ENCODE measurements around the gene HOXC12. TPM values are rescaled to one million over a fixed set of nuclear protein-coding genes. Genes with fewer than 3 reads are reported as not detected.

Gene HOXC12
- total and polyA plus RNA-seq, 4 donors = not detected

DNA sequence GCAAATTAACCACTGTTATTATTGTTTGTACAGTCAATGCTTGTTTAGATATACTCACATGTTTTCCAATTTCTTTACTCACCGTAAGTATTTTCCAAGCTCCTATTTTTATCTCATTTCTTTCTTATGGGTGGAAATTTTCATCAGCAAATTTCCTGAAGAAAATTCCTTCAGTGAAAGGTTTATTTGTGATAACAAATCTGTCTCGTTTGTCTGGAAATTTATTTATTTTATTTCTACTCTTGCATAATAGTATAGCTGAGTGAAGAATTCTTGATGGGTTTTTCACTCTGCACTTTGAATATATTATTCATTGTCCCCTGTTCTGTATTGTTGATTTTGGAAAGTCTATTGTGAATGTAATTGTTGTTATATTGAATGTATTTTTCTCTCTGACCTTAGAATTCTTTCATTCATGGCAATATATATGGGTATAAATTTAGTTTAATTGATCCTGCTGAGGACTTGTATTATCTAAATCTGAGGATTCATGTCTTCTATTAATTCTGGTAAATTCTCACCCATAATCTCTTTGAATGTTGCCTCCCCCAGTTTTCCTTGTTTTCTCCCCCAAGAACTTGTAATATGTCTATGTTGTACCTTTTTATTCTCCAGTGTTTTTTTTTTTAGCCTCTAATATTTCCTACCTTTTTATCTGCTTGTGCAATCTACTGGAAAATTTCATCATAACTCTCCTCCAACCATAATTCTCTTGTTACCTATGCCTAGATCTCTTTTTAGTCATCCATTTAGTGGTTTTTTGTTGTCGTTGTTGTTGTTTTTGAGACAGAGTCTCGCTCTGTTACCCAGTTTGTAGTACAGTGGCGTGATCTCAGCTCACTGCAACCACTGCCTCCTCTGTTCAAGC, 37.7 kb upstream of the HOXC12 start:
- Histone ChIP-seq H3K27ac (ENCODE audit: low read depth in 1 of 2, low read length in 2 of 2) (no peak overlapping the region), H3K36me3 (ENCODE audit: control insufficient read depth in 4 of 4, insufficient read depth in 3 of 4, low read depth in 1 of 4, low read length in 3 of 4) (no peaks in the 10 kb centered on the region), H3K4me3 (ENCODE audit: low read depth in 1 of 3, low read length in 3 of 3) (no peak overlapping the region), H3K9me3 (ENCODE audit: control insufficient read depth in 4 of 4, low read length in 3 of 4) (no peaks in the 10 kb centered on the region), H3K9ac (ENCODE audit: low read depth in 1 of 2, low read length in 2 of 2) (no peak overlapping the region), H3K4me1 (ENCODE audit: control insufficient read depth in 4 of 4, insufficient read depth in 4 of 4, low read length in 3 of 4) (no peaks in the 10 kb centered on the region), H3K27me3 (ENCODE audit: control insufficient read depth in 4 of 4, insufficient read depth in 4 of 4, low read length in 3 of 4) (peaks cover 0 to 11% (median 1%) of the 10 kb centered on the region in 4 donors)
- 70% methylated on average over 5 of the region's 5 CpGs for WGBS
- TF ChIP-seq, protein P1, sequence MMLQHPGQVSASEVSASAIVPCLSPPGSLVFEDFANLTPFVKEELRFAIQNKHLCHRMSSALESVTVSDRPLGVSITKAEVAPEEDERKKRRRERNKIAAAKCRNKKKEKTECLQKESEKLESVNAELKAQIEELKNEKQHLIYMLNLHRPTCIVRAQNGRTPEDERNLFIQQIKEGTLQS (IDR thresholded peaks at IDR 0.05) = no peak
- DNase-seq (ENCODE audit: low spot score) = no peak

DNA sequence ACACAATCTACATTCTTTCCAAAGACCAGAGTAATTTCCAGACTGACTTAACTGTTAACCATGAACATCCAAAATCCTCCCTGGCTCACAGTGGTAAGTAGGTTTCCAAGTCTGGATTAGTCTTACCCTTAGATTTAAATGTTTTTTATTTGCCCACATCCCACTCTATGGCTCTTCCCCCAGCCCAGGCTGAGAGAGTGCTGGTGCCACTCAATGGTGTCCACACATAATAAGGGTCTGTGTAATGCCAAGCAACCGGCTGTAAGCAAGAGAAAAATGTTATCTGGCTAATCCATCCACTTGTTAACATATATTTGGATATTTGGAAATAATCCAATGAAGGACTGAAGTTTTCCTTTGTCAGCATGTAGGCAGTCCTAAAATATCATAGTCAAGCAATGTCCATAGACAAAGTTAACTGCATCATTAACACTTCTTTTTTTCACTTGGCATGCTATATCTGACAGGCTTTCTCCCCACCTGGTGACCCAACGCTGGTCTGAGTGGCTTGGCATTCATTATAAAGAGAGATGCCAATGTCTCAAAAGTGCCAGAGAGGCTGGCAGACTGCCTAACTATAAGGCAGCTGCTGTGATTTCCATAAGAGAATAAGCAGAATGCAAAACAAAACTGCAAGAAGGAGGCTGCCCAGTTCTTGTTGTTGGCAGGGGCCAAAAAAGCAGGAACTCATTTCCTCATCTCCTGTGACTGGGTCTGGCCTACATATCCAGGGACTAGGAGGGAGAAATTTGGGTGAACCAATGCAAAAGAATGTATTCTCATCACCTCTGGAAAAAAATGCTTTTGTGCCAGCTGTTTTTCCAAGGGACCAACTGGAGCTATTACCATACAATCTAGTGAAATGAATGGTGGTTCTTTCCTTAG, 29.9 kb upstream of the HOXC12 start:
- no peaks in the 10 kb centered on the region for H3K4me1 ChIP-seq (ENCODE audit: control insufficient read depth in 4 of 4, insufficient read depth in 4 of 4, low read length in 3 of 4)
- H3K4me3 ChIP-seq (ENCODE audit: low read depth in 1 of 3, low read length in 3 of 3) = no peak overlapping the region
- H3K9me3 ChIP-seq (ENCODE audit: control insufficient read depth in 4 of 4, low read length in 3 of 4) = no peaks in the 10 kb centered on the region
- no peak overlapping the region for H3K9ac ChIP-seq (ENCODE audit: low read depth in 1 of 2, low read length in 2 of 2)
- DNase-seq (ENCODE audit: low spot score) = no peak
- no peak for TF ChIP-seq FOXA1 (IDR thresholded peaks at IDR 0.05)
- no peaks in the 10 kb centered on the region for H3K36me3 ChIP-seq (ENCODE audit: control insufficient read depth in 4 of 4, insufficient read depth in 3 of 4, low read depth in 1 of 4, low read length in 3 of 4)
- no peak overlapping the region for H3K27ac ChIP-seq (ENCODE audit: low read depth in 1 of 2, low read length in 2 of 2)
- 46% methylated on average over 2 of the region's 2 CpGs for WGBS
- peaks cover 5 to 36% (median 13%) of the 10 kb centered on the region in 4 donors for H3K27me3 ChIP-seq (ENCODE audit: control insufficient read depth in 4 of 4, insufficient read depth in 4 of 4, low read length in 3 of 4)

DNA sequence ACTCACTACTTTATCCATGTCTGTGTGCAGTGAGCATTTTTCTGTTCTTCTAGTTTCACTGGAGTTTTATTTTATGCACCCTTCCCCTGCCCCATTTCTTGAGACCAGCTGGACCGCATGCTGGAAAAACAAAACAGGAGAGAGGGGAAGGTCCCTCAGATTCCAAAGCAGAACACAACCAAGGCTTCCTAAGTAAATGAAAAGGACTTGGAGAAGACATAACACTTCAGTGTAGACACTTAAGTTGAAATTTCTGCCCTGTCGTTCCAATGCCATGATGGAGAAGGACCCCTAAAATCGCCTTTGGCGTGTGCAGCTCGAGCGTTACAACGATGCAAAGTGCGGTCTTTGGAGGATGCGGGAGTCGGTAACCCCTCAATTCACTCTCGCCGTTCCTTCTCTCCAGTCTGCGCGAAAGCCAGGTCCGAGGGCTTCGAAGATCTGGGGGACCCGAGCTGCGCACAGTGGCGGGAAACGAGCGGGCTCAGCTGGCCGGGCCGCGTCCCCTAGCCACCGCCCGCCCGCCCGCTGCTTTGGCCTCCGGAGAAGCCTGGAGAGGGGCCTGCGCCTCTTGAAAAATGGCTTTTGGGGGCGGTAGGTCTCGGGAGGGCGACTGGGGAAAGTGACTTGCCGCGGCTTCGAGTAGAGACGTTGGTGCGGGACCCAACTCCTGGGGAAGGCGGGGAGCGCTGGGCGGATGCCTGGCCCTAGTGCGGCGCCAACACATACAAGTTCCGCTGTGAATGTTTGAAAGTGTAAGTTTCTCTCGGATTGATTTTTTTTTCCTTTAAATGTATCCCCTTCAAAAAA, 27.3 kb upstream of the HOXC12 start:
- Histone ChIP-seq H3K27me3 (ENCODE audit: control insufficient read depth in 4 of 4, insufficient read depth in 4 of 4, low read length in 3 of 4) (peaks cover 7 to 47% (median 23%) of the 10 kb centered on the region in 4 donors), H3K36me3 (ENCODE audit: control insufficient read depth in 4 of 4, insufficient read depth in 3 of 4, low read depth in 1 of 4, low read length in 3 of 4) (no peaks in the 10 kb centered on the region), H3K4me3 (ENCODE audit: low read depth in 1 of 3, low read length in 3 of 3) (no peak overlapping the region), H3K9ac (ENCODE audit: low read depth in 1 of 2, low read length in 2 of 2) (no peak overlapping the region), H3K27ac (ENCODE audit: low read depth in 1 of 2, low read length in 2 of 2) (no peak overlapping the region), H3K4me1 (ENCODE audit: control insufficient read depth in 4 of 4, insufficient read depth in 4 of 4, low read length in 3 of 4) (no peaks in the 10 kb centered on the region), H3K9me3 (ENCODE audit: control insufficient read depth in 4 of 4, low read length in 3 of 4) (no peaks in the 10 kb centered on the region)
- WGBS = 6% methylated on average over 45 of the region's 45 CpGs
- no peak for DNase-seq (ENCODE audit: low spot score)
- no peak for TF ChIP-seq EGR1 (IDR thresholded peaks at IDR 0.05; ENCODE audit: low read depth in 2 of 2)
- TF ChIP-seq SP1 (IDR thresholded peaks at IDR 0.05) = no peak
- no peak for TF ChIP-seq JUND (IDR thresholded peaks at IDR 0.05)
- TF ChIP-seq, protein P1 (IDR thresholded peaks at IDR 0.05) = no peak
- no peak for TF ChIP-seq RXRA (IDR thresholded peaks at IDR 0.05)
- no peak for TF ChIP-seq FOXA2 (IDR thresholded peaks at IDR 0.05)
- TF ChIP-seq, protein P2, sequence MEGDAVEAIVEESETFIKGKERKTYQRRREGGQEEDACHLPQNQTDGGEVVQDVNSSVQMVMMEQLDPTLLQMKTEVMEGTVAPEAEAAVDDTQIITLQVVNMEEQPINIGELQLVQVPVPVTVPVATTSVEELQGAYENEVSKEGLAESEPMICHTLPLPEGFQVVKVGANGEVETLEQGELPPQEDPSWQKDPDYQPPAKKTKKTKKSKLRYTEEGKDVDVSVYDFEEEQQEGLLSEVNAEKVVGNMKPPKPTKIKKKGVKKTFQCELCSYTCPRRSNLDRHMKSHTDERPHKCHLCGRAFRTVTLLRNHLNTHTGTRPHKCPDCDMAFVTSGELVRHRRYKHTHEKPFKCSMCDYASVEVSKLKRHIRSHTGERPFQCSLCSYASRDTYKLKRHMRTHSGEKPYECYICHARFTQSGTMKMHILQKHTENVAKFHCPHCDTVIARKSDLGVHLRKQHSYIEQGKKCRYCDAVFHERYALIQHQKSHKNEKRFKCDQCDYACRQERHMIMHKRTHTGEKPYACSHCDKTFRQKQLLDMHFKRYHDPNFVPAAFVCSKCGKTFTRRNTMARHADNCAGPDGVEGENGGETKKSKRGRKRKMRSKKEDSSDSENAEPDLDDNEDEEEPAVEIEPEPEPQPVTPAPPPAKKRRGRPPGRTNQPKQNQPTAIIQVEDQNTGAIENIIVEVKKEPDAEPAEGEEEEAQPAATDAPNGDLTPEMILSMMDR (IDR thresholded peaks at IDR 0.05; ENCODE audit: low read depth, low read length, missing input control) = no peak
- TF ChIP-seq HNF4A (conservative IDR thresholded peaks at IDR 0.05) = no peak
- no peak for TF ChIP-seq RAD21 (IDR thresholded peaks at IDR 0.05)
- TF ChIP-seq, protein P3, sequence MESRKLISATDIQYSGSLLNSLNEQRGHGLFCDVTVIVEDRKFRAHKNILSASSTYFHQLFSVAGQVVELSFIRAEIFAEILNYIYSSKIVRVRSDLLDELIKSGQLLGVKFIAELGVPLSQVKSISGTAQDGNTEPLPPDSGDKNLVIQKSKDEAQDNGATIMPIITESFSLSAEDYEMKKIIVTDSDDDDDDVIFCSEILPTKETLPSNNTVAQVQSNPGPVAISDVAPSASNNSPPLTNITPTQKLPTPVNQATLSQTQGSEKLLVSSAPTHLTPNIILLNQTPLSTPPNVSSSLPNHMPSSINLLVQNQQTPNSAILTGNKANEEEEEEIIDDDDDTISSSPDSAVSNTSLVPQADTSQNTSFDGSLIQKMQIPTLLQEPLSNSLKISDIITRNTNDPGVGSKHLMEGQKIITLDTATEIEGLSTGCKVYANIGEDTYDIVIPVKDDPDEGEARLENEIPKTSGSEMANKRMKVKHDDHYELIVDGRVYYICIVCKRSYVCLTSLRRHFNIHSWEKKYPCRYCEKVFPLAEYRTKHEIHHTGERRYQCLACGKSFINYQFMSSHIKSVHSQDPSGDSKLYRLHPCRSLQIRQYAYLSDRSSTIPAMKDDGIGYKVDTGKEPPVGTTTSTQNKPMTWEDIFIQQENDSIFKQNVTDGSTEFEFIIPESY (IDR thresholded peaks at IDR 0.05) = no peak
- no peak for TF ChIP-seq HNF4G (IDR thresholded peaks at IDR 0.05)
- TF ChIP-seq YY1 (IDR thresholded peaks at IDR 0.05) = no peak
- TF ChIP-seq GABPA (IDR thresholded peaks at IDR 0.05 in 1 of 2, conservative IDR thresholded peaks at IDR 0.05 in 1 of 2) = no peak
- TF ChIP-seq, protein P4, sequence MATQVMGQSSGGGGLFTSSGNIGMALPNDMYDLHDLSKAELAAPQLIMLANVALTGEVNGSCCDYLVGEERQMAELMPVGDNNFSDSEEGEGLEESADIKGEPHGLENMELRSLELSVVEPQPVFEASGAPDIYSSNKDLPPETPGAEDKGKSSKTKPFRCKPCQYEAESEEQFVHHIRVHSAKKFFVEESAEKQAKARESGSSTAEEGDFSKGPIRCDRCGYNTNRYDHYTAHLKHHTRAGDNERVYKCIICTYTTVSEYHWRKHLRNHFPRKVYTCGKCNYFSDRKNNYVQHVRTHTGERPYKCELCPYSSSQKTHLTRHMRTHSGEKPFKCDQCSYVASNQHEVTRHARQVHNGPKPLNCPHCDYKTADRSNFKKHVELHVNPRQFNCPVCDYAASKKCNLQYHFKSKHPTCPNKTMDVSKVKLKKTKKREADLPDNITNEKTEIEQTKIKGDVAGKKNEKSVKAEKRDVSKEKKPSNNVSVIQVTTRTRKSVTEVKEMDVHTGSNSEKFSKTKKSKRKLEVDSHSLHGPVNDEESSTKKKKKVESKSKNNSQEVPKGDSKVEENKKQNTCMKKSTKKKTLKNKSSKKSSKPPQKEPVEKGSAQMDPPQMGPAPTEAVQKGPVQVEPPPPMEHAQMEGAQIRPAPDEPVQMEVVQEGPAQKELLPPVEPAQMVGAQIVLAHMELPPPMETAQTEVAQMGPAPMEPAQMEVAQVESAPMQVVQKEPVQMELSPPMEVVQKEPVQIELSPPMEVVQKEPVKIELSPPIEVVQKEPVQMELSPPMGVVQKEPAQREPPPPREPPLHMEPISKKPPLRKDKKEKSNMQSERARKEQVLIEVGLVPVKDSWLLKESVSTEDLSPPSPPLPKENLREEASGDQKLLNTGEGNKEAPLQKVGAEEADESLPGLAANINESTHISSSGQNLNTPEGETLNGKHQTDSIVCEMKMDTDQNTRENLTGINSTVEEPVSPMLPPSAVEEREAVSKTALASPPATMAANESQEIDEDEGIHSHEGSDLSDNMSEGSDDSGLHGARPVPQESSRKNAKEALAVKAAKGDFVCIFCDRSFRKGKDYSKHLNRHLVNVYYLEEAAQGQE (IDR thresholded peaks at IDR 0.05) = no peak
- no peak for TF ChIP-seq NR2F2 (IDR thresholded peaks at IDR 0.05)

All from liver (tissue), 9 donors.